PC-9 (cell line): ENCODE results near the gene ZKSCAN8. TPM values are rescaled to one million over a fixed set of nuclear protein-coding genes. Genes with fewer than 3 reads are reported as not detected.

Experiments
- BruUV-seq: library from RNA; stranded (reverse); fragments of 400-500 nt; replicated peaks from 2 replicates; lab custom pipeline; 2021; lab: Mats Ljungman, UMichigan
- CTCF ChIA-PET: fragments of 300-600 bp; sonication (Branson Sonifier 250); formaldehyde crosslinking; loops from one replicate; lab custom pipeline; 2022; ENCODE audit warnings: antibody characterized with exemption; lab: Charles Lee
- POLR2A ChIA-PET: fragments of 300-600 bp; sonication (Branson Sonifier 250); formaldehyde crosslinking; loops from one replicate; lab custom pipeline; 2022; ENCODE audit warnings: antibody characterized with exemption; ENCODE audit not compliant: unreplicated experiment; lab: Charles Lee
- DNase-seq, 2 experiments: peaks; one replicate each; pipeline versions ENCODE4 v3.0.0 to v3.0.0-alpha.2; 2015 to 2022; ENCODE audit warnings: mixed read lengths in 1 of 2
- H2AFZ ChIP-seq: fragments of 200-600 bp; sonication (generic); 2 replicates; pipeline ENCODE4 v1.8.1; 2017; ENCODE audit warnings: antibody characterized with exemption
- H3F3A ChIP-seq: fragments of 200-600 bp; sonication (generic); 2 replicates; pipeline ENCODE4 v1.8.1; 2017; ENCODE audit warnings: antibody characterized with exemption, mild to moderate bottlenecking, low read depth; ENCODE audit not compliant: insufficient read depth
- H3K27ac ChIP-seq: fragments of 200-600 bp; sonication (generic); 2 replicates; pipeline ENCODE4 v1.6.1; 2016; ENCODE audit warnings: mixed run types
- H3K27me3 ChIP-seq: fragments of 200-600 bp; sonication (generic); 2 replicates; pipeline ENCODE4 v1.6.1; 2016; ENCODE audit warnings: low read depth, mixed run types; ENCODE audit not compliant: insufficient read depth
- H3K36me3 ChIP-seq: fragments of 200-600 bp; sonication (generic); 2 replicates; pipeline ENCODE4 v1.6.1; 2016; ENCODE audit warnings: low read depth, mixed run types
- H3K4me1 ChIP-seq: fragments of 200-600 bp; sonication (generic); replicated peaks from 2 replicates; pipeline ENCODE4 v1.6.1; 2016; ENCODE audit warnings: mixed run types; ENCODE audit not compliant: insufficient read depth
- H3K4me2 ChIP-seq: fragments of 200-600 bp; sonication (generic); 2 replicates; pipeline ENCODE4 v1.6.1; 2017; ENCODE audit warnings: mixed run types
- H3K4me3 ChIP-seq: fragments of 200-600 bp; sonication (generic); 2 replicates; pipeline ENCODE4 v1.6.1; 2016; ENCODE audit warnings: mixed run types
- H3K79me2 ChIP-seq: fragments of 200-600 bp; sonication (generic); 2 replicates; pipeline ENCODE4 v1.6.1; 2017; ENCODE audit warnings: low read depth, mixed run types
- H3K9me2 ChIP-seq: fragments of 200-600 bp; sonication (generic); 2 replicates; pipeline ENCODE4 v1.8.1; 2017; ENCODE audit warnings: mild to moderate bottlenecking; ENCODE audit not compliant: insufficient read depth
- H3K9me3 ChIP-seq: fragments of 200-600 bp; sonication (generic); 2 replicates; pipeline ENCODE4 v1.8.1; 2016; ENCODE audit warnings: low read depth; ENCODE audit not compliant: insufficient read depth
- H4K20me1 ChIP-seq: fragments of 200-600 bp; sonication (generic); 2 replicates; pipeline ENCODE4 v1.8.1; 2017; ENCODE audit not compliant: insufficient read depth
- EZH2 ChIP-seq: fragments of 200-600 bp; sonication (generic); IDR thresholded peaks from 2 replicates; pipeline ENCODE4 v1.8.0; 2017; ENCODE audit warnings: antibody characterized with exemption, low read depth
- intact Hi-C: fragments of 100-400 bp; cut with micrococcal nuclease; formaldehyde crosslinking; loops from one replicate; pipeline ENCODE4 v1.10.0; 2022; ENCODE audit not compliant: unreplicated experiment
- total RNA-seq: library from RNA; stranded (reverse); gene quantifications from 2 replicates; pipeline ENCODE4 v1.2.3, GENCODE V29; 2021
- TF ChIP-seq, protein P1 (sequence below): fragments of 200-600 bp; sonication (generic); conservative IDR thresholded peaks from 2 replicates; pipeline ENCODE4 v1.6.1; 2017; ENCODE audit warnings: mixed run types, antibody characterized with exemption, mild to moderate bottlenecking, moderate library complexity

ZKSCAN8 gene
- total RNA-seq, 1 experiment from 2014 or later = 31.5 TPM

DNA sequence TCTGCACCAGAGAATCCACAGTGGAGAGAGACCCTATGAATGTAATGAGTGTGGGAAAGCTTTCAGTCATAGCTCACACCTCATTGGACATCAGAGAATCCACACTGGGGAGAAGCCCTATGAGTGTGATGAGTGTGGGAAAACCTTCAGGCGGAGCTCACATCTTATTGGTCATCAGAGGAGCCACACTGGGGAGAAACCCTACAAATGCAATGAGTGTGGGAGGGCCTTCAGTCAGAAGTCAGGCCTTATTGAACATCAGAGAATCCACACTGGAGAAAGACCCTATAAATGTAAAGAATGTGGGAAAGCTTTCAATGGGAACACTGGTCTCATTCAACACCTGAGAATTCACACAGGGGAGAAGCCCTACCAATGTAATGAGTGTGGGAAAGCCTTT, 11.9 kb downstream of the ZKSCAN8 start:
- no TSS peak for BruUV-seq
- no peaks in the 10 kb centered on the region for H4K20me1 ChIP-seq
- no peak overlapping the region for H3K4me2 ChIP-seq
- H3K27ac ChIP-seq = no peak overlapping the region
- peaks cover 51% of the 10 kb centered on the region for H3K36me3 ChIP-seq
- H3K4me3 ChIP-seq = no peak overlapping the region
- ChIA-PET POLR2A (interaction anchor here (0.7 kb wide), 1 partner anchor 432 kb away, joined by 3 read pairs; no protein-coding TSS in a partner anchor), CTCF (no interaction called here)
- no peak overlapping the region for H2AFZ ChIP-seq
- no peak for DNase-seq
- H3F3A ChIP-seq = no peaks in the 10 kb centered on the region; the same call in 1 of the 2 replicates
- H3K9me2 ChIP-seq = no peaks in the 10 kb centered on the region
- no peaks in the 10 kb centered on the region for H3K9me3 ChIP-seq
- intact Hi-C loops = no loop called here
- no peak for TF ChIP-seq EZH2
- TF ChIP-seq, protein P1, sequence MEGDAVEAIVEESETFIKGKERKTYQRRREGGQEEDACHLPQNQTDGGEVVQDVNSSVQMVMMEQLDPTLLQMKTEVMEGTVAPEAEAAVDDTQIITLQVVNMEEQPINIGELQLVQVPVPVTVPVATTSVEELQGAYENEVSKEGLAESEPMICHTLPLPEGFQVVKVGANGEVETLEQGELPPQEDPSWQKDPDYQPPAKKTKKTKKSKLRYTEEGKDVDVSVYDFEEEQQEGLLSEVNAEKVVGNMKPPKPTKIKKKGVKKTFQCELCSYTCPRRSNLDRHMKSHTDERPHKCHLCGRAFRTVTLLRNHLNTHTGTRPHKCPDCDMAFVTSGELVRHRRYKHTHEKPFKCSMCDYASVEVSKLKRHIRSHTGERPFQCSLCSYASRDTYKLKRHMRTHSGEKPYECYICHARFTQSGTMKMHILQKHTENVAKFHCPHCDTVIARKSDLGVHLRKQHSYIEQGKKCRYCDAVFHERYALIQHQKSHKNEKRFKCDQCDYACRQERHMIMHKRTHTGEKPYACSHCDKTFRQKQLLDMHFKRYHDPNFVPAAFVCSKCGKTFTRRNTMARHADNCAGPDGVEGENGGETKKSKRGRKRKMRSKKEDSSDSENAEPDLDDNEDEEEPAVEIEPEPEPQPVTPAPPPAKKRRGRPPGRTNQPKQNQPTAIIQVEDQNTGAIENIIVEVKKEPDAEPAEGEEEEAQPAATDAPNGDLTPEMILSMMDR = no peak
- no peaks in the 10 kb centered on the region for H3K27me3 ChIP-seq
- H3K79me2 ChIP-seq = no peaks in the 10 kb centered on the region
- H3K4me1 ChIP-seq = no peaks in the 10 kb centered on the region

DNA sequence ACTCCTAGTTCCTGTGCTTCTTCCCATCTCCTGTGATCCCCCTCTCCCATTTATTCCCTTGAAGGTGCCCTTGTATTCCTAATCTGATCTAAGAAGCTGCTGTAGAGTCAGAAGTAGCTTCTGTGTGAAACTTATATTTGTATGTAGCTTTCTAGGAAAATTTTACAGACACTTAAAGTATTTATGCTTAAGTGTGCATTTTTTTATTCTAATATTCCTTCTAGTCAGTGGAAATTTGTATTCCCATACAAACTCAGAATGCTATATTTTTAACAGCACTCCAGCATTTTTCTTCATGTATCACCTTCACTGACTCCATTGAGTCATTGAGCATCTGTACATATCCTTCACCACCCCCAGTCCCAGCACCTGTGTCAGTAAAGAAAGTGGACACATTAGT, 12.7 kb downstream of the ZKSCAN8 start:
- Histone ChIP-seq H3K9me3 (no peaks in the 10 kb centered on the region), H4K20me1 (no peaks in the 10 kb centered on the region), H3K9me2 (no peaks in the 10 kb centered on the region), H3K4me1 (no peaks in the 10 kb centered on the region), H2AFZ (no peak overlapping the region), H3K79me2 (no peaks in the 10 kb centered on the region), H3K27ac (no peak overlapping the region), H3K36me3 (peaks cover 43% of the 10 kb centered on the region), H3F3A (no peaks in the 10 kb centered on the region; the same call in none of the 2 replicates), H3K27me3 (no peaks in the 10 kb centered on the region), H3K4me3 (no peak overlapping the region), H3K4me2 (no peak overlapping the region)
- TF ChIP-seq EZH2 = no peak
- TF ChIP-seq, protein P1 = no peak
- CTCF ChIA-PET = no interaction called here
- POLR2A ChIA-PET = no interaction called here
- BruUV-seq = no TSS peak
- no peak for DNase-seq
- intact Hi-C loops = no loop called here

DNA sequence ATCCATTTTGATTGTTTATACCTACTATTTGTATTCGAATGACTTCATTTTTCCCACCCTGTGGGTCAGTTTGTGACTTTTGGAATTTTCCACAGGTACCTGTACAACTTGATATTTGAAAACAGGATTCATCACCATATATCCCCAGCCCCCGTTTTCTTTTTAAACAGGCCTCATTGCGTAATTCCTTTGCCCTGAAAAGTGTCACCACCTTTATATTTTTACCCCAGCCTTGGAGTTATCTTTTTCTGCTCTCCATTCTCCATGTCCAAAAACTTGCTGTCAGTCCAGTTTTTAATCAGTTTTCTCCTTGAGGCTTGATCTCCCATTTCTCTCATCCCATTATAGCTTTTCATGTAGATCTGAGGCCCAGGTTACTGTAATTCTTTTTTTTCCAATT, 16.6 kb downstream of the ZKSCAN8 start:
- POLR2A ChIA-PET = no interaction called here
- H4K20me1 ChIP-seq = no peaks in the 10 kb centered on the region
- H2AFZ ChIP-seq = no peak overlapping the region
- H3F3A ChIP-seq = peaks cover 4% of the 10 kb centered on the region
- peaks cover 6% of the 10 kb centered on the region; the same call in 1 of the 2 replicates for H3K4me1 ChIP-seq
- no peaks in the 10 kb centered on the region for H3K27me3 ChIP-seq
- CTCF ChIA-PET = no interaction called here
- H3K27ac ChIP-seq = no peak overlapping the region
- no peak for DNase-seq
- no peak overlapping the region for H3K4me2 ChIP-seq
- no peak overlapping the region for H3K4me3 ChIP-seq
- peaks cover 13% of the 10 kb centered on the region for H3K36me3 ChIP-seq
- no peaks in the 10 kb centered on the region for H3K9me2 ChIP-seq
- intact Hi-C loops = no loop called here
- BruUV-seq = no TSS peak
- no peaks in the 10 kb centered on the region for H3K9me3 ChIP-seq
- no peak for TF ChIP-seq EZH2
- TF ChIP-seq, protein P1 = no peak
- no peaks in the 10 kb centered on the region for H3K79me2 ChIP-seq
